GM18861 (cell line): ENCODE measurements around the gene CLEC2L.
A peak's percentile ranks its signal among the peaks of the same experiment; 100 is the strongest.

Experiments used
- ATAC-seq: cut with Tn5 transposase; IDR thresholded peaks from one replicate; pipeline ENCODE4 v1.9.1; 2021; ENCODE audit not compliant: unreplicated experiment

The CLEC2L gene

DNA sequence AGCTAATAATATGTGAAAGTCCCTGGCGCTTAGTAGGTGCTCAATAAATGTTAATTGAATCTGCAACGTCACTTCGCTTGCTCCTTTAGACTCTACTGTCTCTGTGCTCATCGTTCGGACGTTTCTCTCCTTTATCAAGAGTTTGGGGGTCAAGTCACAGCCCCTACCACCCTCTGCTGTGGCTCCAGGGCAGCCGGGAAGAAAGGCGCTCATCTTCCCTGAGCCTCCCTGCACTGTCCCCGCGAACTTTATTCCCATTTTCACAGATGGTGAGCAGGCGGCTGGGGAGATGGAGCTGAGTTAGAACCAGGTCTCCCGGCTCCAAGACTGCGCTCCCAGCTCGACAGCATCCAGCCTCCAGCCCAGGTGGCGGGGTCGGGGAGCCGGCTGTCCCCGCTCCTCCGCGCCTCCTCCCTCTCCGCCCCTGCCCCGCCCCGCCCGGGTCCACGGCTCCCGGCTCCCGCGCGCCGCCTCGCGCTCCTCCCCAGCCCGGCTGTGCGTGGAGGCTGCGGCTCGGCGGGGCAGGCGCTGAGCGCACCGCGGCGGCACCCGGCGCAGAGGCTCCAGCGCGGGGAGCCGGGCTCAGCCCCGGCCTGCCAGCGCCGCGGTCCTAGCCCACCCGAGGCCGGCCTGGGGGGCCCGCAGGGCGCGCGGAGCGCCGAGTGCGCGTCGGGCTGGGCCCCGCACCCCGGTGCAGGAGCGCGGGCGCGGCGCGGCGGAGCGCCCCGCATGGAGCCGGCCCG lies at the start of gene CLEC2L:
TSS of gene CLEC2L (plus strand) at position 487 of the 743 bp plus-strand sequence. CDS start at position 730, 243 bp downstream.
- ATAC-seq = no peak

DNA sequence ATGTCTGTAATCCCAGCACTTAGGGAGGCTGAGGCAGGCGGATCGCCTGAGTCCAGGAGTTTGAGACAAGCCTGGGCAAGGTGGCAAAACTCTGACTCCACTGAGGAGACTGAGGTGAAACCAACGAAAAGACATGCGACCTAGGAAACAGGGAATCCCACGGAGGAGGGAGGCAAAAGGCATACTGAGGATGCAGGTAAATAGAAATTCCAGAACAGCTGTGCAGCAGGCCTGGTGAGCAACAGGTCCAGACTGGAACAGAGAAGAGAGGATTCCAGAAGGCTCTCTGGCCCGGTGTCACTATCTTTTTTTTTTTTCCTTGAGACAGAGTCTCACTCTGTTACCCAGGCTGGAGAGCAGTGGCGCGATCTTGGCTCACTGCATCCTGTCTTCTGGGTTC lies 47.3 kb upstream of the CLEC2L start:
- ATAC-seq = no peak

DNA sequence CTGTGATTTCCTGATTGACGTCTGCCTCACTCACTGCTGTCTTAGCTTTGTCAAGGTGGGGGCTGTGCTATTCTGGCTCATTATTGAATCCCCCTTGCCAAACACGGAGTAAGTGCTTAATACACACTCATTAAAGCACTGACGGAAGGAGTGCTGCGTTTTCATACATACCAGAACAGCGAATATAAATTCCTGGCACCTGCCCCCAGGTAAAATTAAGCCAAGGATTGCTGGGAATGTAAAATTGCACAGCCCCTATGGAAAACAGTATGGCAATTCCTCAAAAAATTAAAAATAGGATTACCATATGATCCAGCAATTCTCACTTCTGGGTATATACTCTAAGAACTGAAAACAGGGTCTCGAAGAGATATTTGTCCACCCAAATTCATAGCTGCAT lies 46.6 kb upstream of the CLEC2L start:
- ATAC-seq = no peak

DNA sequence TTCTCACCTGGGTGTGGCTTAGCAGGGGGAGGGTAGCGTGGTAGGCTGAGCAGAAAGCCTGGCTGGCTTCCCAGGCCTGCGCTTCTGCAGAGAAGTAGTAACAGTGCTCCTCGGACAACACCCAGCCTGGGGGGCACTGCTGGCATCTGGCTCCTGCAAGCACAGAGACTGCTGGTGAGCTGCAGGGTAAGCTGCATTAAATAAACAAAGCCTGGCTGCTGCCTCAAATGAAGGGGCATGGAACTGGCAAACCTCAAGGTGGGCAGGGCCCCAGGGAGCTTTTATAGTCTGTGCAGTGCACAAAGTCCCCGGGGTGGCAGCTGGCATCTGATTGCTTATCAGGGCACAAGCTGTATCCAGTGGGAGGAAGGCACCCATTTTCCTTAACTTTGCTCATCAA lies 43.9 kb upstream of the CLEC2L start:
- ATAC-seq = no peak

DNA sequence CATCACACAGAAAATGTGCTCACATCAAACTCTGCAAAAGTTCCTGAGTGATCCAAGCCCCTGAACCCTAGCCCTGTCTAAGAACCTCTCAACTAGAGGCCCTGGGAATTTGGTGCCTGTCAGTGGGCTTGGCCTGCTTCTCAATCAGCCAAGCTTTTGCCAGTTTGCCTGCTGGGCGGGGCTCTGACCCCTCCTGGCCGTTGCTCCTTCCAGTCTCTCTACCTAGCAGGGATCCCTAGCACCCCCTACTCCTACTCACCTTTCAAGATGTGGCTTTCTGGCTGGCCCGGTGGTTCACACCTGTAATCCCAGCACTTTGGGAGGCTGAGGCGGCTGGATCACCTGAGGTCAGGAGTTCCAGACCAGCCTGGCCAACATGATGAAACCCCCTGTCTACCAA lies 42.1 kb upstream of the CLEC2L start:
- no peak for ATAC-seq

DNA sequence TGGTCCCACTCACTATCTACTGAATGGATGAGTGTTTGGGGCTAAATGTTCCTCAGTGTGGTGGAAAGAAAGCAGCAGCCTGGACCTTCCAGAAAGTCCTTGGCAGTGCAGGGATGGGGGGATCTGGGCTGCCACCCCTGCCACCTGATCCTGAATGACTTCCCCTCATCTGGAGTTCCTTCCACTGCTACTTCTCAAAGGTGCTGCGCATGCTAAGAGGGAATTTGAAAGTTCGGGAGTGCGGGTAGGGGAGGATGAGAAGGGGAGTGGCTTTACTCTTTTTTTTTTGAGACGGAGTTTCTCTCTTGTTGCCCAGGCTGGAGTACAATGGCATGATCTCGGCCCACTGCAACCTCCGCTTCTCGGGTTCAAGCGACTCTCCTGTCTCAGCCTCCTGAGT lies 41.4 kb upstream of the CLEC2L start:
- no peak for ATAC-seq

DNA sequence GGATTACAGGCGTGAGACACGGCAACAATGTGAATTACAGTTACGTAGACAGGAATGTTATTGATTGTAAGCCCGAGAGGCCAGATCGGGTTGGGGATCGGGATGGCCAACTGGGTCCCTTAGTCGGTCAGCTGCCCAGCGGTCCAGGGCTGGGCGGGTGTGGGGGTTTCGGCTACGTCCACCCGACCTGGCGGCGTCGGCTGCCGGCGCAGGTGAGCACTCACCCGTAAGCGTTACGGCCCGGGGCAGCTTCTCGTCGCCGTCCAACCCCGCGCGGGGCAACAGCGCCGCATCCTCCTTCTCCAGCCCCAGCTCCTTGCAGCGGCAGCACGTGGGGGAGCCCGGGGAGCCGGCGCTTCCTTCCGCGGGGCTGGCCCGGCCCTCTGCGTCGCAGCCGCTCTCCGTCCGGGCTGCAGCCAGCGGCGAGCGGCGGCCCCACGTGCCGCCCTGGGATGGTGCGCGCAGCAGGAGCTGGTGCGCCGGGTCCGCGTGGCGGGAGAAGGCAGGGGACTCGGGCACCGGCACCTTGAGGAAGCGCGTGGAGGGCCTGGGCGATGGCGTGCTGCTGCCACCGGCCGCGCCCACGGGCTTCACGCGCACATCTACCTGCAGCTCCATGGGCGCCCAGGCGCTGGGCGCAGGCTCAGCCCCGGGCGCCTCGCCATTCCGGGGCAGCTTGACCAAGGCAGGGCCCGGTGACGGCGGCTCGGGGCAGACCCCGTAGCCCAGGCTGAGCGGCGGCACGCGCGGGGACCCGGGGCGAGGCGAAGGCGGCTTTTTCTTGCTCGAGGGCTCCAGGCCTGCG lies 40.6 kb upstream of the CLEC2L start:
- ATAC-seq = no peak

DNA sequence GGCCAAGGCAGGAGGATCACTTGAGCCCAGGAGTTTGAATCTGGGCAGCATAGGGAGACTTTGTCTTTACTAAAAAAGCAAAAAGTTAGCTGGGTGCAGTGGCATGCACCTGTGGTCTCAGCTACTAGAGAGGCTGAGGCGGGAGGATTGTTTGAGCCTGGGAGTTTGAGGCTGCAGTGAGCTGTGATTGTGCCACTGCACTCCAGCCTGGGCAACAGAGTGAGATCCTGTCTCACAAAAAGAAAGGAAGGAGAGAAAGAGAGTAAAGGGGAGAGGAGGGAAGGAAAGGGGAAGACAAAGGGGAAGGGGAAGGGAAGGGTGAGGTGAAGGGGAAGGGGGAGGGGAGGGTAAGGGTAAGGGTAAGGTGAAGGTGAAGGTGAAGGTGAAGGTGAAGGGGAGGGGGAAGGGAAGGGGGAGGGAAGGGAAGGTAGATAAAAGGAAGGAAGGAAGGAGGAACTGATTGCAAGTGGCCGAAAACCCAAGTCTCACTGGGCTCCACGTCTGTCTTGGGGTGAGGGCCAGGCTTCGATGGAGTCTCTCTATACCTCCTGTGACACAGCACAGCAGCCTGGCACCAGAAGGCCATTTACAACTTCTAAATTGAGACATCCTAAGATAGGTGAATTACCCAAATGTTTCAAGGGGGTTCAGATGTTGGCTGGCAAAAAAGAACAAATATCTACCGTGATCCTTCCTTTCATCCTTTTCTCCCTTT lies 36.0 kb upstream of the CLEC2L start:
- ATAC-seq = no peak

DNA sequence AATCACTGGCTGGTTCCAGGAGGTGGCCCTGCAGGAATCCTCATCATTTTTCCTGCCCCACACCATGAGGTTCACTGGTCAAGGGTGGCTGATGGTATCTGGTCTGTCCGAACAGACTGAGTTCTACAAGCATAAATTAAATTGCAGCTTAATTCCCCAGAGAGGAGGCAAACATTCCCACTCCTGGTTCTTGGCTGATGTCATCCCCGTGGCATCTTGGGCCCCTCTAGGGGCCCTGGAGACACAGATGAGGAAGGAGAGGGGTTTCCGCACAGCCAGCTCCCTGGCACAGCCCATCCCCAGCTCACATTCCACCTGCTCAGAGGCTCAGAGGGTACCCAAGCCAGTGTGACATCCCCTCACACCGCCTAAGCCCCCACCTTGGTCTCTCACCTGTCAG lies 34.7 kb upstream of the CLEC2L start:
- no peak for ATAC-seq

DNA sequence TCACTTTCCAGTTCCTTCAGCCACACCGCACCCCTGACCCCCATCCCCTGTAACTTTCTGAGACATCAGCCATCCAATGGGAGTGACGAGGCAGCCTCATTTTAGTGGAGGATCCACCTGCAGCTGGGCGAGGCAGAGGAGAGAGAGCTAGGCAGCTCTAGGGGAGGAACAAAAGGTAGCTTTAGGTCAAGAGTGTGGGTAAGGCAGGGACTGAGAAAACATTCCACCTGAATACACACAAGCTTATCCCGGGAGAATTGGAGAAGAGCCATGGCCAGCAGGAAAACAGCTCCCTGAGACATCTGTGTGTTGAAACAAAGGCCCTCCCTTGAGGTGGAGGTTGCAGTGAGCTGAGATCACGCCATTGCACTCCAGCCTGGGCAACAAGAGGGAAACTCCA lies 33.4 kb upstream of the CLEC2L start:
- ATAC-seq = no peak

DNA sequence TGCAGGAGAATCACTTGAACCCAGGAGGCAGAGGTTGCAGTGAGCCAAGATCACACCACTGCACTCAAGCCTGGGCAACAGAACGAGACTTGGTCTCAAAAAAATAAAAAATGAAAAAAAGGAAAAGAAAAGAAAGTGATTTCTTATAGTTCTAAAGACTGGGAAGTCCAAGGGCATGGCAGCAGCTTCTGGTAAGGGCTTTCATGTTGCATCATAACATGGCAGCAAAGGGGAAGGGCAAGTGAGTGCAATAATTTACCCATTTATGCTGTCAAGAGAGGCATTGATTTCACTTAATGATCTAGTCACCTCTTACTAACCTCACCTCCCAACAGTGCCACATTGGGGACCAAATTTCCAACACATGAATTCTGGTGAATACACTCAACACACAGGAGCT lies 31.2 kb upstream of the CLEC2L start:
- no peak for ATAC-seq

DNA sequence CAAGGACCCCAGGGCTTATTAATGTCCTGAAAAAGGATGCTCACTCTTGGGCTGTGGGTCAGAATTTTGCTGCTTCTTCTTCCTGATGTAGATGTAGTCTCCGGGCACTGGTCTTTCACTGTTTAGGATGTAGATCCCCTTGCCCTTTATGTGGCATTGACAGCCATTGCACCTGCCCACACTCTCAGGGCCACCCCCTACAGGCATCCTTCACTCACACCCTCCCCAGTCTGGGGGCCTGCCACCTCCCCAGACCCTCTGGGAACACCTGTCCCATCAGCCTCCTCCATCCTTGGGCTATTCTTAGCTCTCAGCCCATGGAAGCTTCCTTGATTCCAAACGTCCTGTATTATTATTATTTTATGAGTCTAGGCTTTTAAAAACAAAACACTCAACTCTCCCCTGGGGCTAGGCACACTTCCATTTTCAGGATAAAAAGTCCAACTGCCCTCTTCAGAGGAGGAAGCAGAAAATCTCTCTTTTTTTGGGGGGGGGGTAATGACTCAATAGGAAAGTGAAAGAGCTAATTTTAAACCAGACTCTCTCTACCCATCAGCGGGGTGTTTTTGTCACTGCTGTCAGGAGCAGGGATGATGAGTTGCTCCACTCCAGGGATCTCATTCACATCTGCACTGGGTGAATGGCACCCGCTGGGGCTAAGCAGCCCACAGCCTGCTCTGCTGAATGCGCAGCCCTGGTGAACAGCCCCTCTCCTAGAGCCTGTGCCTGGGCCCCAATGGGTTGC lies 28.5 kb upstream of the CLEC2L start:
- ATAC-seq = peak; percentile 74

DNA sequence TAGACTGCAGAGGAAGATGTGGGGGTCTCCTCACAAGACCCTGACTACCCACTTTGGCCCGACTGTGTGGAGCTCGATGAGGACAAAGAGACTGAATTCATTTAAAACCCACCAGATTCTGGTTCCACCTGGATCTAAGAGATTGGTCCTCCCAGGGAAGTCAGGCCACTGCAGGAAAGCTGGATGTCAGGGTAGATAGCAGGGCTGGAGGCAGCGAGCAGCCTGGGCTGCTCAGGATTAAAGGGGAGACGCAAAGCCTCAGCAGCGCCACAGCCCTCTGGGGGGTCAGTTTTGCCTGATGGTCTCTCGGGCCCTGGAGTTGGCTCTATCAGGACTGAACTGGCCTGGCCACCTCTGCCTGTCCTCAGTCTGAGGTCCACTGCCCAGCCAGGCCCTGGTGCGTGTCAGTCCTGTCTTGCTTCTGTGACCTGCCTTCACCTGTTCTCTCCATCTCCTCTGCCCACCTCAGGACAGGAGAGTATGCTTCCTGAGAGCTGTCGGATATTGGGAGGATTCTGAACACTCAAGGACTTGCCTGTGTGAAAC lies 27.8 kb upstream of the CLEC2L start:
- no peak for ATAC-seq

DNA sequence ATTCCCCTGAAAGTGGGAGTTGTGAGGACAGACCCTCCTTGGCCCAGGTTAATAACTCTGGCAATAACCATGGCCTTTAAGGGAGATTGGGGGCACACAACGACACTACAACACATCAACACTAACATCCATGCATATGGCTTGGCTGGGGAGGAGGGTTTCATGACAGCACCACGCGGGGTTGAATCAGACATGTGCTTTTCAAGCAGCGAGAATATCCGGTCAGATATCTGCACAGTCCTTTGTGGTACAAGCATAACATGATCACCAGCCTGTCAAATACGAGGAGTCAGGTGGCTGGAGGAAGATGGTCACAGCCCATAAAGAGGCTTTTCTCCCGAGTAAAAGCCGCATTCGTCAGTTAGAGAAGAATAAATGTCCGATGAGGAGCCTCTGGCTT lies 27.0 kb upstream of the CLEC2L start:
- ATAC-seq = no peak

DNA sequence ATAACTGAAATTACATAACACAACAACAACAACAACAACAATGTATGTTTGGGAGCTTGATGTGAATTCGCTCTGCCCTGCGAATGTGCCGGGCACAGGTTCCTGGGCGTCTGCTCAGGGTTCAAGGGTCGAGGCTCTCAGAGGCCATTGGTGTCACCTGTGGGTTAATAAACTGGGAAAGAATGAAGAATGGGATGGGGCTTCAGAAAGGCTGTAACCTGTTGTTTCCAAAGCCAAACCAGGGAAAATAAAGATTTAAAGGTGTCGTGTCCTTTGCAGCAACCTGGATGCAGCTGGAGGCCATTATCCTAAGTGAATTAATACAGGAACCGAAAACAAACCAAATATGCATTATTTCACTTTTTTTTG lies 22.7 kb upstream of the CLEC2L start:
- ATAC-seq = no peak

DNA sequence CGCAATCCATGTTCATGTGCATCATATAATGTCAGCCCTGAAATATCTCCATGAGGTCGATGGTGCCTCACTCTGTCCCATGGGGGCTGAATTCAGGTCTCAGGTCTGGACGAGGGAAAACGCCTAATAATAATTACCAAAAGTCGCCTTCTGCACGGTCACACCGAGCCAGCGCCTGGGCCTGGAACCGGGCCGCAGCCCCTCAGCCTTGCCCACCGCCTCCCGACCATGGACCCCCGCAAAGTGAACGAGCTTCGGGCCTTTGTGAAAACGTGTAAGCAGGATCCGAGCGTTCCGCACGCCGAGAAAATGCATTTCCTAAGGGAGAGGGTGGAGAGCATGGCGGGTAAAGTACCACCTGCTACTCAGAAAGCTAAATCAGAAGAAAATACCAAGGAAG lies 21.3 kb upstream of the CLEC2L start:
- no peak for ATAC-seq

DNA sequence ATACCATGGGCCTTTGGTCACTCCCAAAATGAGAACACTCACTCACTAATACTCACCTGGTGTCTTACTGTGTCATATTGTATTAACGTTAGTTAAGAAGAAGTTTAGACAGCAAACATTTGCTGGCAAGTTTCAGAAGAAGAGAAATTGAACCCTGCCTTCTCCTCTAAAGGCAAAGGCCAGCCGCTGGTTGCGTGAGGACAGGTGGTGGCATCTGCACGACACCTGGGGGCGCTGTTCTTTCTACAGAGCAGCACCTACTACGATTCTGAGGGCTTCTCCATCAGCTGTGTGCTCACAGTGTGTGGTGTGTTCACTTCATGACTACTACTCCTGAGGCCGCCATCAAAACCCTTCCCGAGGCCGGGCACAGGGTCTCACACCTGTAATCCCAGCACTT lies 17.9 kb upstream of the CLEC2L start:
- no peak for ATAC-seq

DNA sequence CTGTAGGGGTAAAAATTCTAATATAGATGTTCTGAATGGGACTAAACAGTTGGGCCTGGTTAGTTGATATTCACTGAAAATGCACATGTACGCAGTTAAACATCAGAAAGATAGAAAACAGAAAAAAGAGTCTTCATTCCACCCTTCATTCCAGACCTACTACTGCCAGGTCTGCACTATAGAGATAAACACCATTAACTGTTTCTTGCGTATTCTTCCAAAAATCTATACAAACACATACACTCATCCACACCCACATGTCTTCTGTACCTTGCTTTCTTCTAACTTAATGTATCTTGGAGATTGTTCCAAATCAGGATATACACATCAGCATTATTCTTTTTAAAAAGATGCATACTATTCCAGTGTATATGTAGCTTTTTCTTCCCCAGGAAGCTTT lies 13.9 kb upstream of the CLEC2L start:
- no peak for ATAC-seq

DNA sequence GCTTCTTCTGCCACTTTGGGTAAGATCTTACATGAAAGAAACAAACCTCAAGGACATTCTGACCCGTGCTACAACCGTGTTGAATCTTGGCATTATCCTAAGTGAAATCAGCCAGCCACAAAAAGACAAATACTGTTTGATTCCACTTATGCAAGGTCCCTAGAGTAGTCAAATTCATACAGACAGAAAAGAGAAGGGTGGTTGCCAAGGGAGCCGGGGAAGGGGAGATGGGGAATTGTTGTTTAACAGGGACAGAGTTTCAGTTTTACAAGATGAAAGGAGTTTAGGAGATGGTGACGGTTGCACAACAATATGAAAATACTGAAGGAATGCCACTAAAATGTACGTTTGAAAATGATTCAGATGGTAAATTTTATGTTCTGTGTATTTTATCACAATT lies 12.2 kb upstream of the CLEC2L start:
- ATAC-seq = no peak

DNA sequence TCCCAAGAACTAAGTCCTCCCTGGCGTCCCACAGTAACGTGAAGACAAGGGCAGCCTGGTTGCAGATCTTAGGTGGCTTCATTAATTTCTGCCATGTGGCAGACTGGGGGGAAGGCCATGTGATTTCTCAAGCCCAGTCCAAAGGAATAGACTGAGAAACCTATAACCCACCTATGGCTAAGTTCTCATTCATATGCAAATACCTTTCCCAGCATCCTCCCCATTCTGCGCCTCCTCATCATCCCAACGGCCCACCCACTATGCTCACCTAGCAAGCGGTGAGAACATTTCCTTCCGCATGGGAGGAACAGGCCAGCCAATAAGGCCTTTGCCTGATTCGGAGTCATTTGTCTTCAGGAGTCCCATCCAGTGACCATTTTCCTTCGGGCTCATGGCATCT lies 8.2 kb upstream of the CLEC2L start:
- ATAC-seq = no peak

DNA sequence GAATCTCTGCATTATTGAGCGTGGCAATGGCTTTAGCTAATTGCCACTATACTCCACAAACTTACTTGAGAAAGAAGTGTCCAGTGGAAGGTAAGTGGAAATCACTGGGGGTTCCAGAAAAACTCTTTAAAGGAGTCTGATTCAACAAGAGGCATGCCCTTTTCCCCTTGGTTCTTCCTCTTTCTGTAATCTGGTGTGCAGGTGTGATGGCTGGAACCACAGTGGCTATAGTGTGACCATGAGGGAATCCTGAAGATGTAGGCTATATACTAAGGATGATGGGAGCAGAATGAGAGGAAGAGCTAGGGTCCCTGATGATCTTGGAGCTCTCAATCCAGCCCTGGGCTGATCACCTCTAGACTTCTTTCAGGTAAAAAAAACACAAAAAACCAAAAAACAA lies 2.0 kb upstream of the CLEC2L start:
- ATAC-seq = no peak
